ACC112 (cell line): ENCODE data around the gene TMEM53.

Experiments
- H2AFZ ChIP-seq: fragments of 200-600 bp; sonication (generic); one replicate; pipeline ENCODE4 v1.6.0; 2017; ENCODE audit warnings: antibody characterized with exemption, low read length; ENCODE audit not compliant: unreplicated experiment
- H3K27ac ChIP-seq: fragments of 200-600 bp; sonication (generic); 2 replicates; pipeline ENCODE4 v1.5.1; 2014; ENCODE audit warnings: low read depth, mild to moderate bottlenecking, antibody characterized with exemption, low read length, moderate library complexity
- H3K27me3 ChIP-seq: fragments of 200-600 bp; sonication (generic); 2 replicates; pipeline ENCODE4 v1.6.1; 2014; ENCODE audit warnings: mild to moderate bottlenecking, antibody characterized with exemption, low read length, moderate library complexity, mixed read lengths; ENCODE audit not compliant: insufficient read depth
- H3K36me3 ChIP-seq: fragments of 200-600 bp; sonication (generic); 2 replicates; pipeline ENCODE4 v1.6.1; 2016; ENCODE audit warnings: mild to moderate bottlenecking, antibody characterized with exemption, low read length, moderate library complexity, mixed read lengths; ENCODE audit not compliant: insufficient read depth
- H3K4me1 ChIP-seq: fragments of 200-600 bp; sonication (generic); one replicate; pipeline ENCODE4 v1.6.1; 2016; ENCODE audit warnings: low read length, mixed read lengths; ENCODE audit not compliant: insufficient read depth, unreplicated experiment, control insufficient read depth
- H3K4me3 ChIP-seq: fragments of 200-600 bp; sonication (generic); 2 replicates; pipeline ENCODE4 v1.5.1; 2014; ENCODE audit warnings: mild to moderate bottlenecking, low read depth, low read length
- H3K79me2 ChIP-seq: fragments of 200-600 bp; sonication (generic); one replicate; pipeline ENCODE4 v1.6.0; 2016; ENCODE audit warnings: low read length; ENCODE audit not compliant: control insufficient read depth, unreplicated experiment, insufficient read depth

Gene TMEM53

GRCh38 chr1:44621841-44622286 is 52.4 kb downstream of the TMEM53 start:
- Histone ChIP-seq H3K36me3 (no peaks in the 10 kb centered on the region), H2AFZ (no peak overlapping the region)

GRCh38 chr1:44620072-44620471 is 54.2 kb downstream of the TMEM53 start:
- peaks cover 28% of the 10 kb centered on the region for H3K4me1 ChIP-seq
- no peaks in the 10 kb centered on the region for H3K79me2 ChIP-seq
- H2AFZ ChIP-seq, result no peak overlapping the region
- no peak overlapping the region for H3K27ac ChIP-seq
- no peak overlapping the region for H3K4me3 ChIP-seq
- no peaks in the 10 kb centered on the region for H3K27me3 ChIP-seq
- no peaks in the 10 kb centered on the region for H3K36me3 ChIP-seq

More at GRCh38 chr1:44621841-44622286, 52.4 kb downstream of the TMEM53 start:
- H3K4me3 ChIP-seq, result no peak overlapping the region
- H3K4me1 ChIP-seq, result peaks cover 28% of the 10 kb centered on the region
- no peaks in the 10 kb centered on the region for H3K27me3 ChIP-seq
- H3K79me2 ChIP-seq, result no peaks in the 10 kb centered on the region
- H3K27ac ChIP-seq, result no peak overlapping the region

- H3K79me2 ChIP-seq, result no peaks in the 10 kb centered on the region
- no peaks in the 10 kb centered on the region for H3K27me3 ChIP-seq
- H3K4me1 ChIP-seq, result peaks cover 28% of the 10 kb centered on the region
- no peaks in the 10 kb centered on the region for H3K36me3 ChIP-seq
- peak overlapping the region; percentile 30 for H3K27ac ChIP-seq
- H3K4me3 ChIP-seq, result no peak overlapping the region
- peak overlapping the region; percentile 14 for H2AFZ ChIP-seq
Measured at GRCh38 chr1:44619261-44619900, 54.9 kb downstream of the TMEM53 start.

- no peak overlapping the region for H3K27ac ChIP-seq
- peaks cover 28% of the 10 kb centered on the region for H3K4me1 ChIP-seq
- H2AFZ ChIP-seq, result peak overlapping the region; percentile 68
- H3K27me3 ChIP-seq, result no peaks in the 10 kb centered on the region
- H3K79me2 ChIP-seq, result no peaks in the 10 kb centered on the region
- no peaks in the 10 kb centered on the region for H3K36me3 ChIP-seq
- peak overlapping the region; percentile 77 for H3K4me3 ChIP-seq
Measured at GRCh38 chr1:44617703-44618029, 56.6 kb downstream of the TMEM53 start.

- H3K79me2 ChIP-seq, result no peaks in the 10 kb centered on the region
- H3K4me1 ChIP-seq, result peaks cover 28% of the 10 kb centered on the region
- no peak overlapping the region for H3K27ac ChIP-seq
- peak overlapping the region; percentile 68 for H2AFZ ChIP-seq
- no peaks in the 10 kb centered on the region for H3K36me3 ChIP-seq
- peak overlapping the region; percentile 77 for H3K4me3 ChIP-seq
- H3K27me3 ChIP-seq, result no peaks in the 10 kb centered on the region
Measured at GRCh38 chr1:44616991-44617702, 57.1 kb downstream of the TMEM53 start.

- Histone ChIP-seq H3K36me3 (no peaks in the 10 kb centered on the region), H3K4me1 (peaks cover 28% of the 10 kb centered on the region), H3K4me3 (peak overlapping the region; percentile 77), H3K27me3 (no peaks in the 10 kb centered on the region), H2AFZ (peak overlapping the region; percentile 68), H3K27ac (no peak overlapping the region), H3K79me2 (no peaks in the 10 kb centered on the region)
Measured at GRCh38 chr1:44616284-44616990, 57.8 kb downstream of the TMEM53 start.

- Histone ChIP-seq H3K4me1 (peaks cover 14% of the 10 kb centered on the region), H3K36me3 (no peaks in the 10 kb centered on the region), H3K79me2 (no peaks in the 10 kb centered on the region), H3K27ac (no peak overlapping the region), H3K4me3 (no peak overlapping the region), H2AFZ (no peak overlapping the region), H3K27me3 (no peaks in the 10 kb centered on the region)
Measured at GRCh38 chr1:44613941-44614340, 60.3 kb downstream of the TMEM53 start.

- Histone ChIP-seq H3K27ac (no peak overlapping the region), H3K4me3 (no peak overlapping the region), H3K27me3 (peaks cover 5% of the 10 kb centered on the region; the same call in 1 of the 2 replicates), H3K79me2 (no peaks in the 10 kb centered on the region), H2AFZ (no peak overlapping the region), H3K4me1 (no peaks in the 10 kb centered on the region), H3K36me3 (no peaks in the 10 kb centered on the region)
Measured at GRCh38 chr1:44611866-44612265, 62.4 kb downstream of the TMEM53 start.

GRCh38 chr1:44611419-44611818 is 62.9 kb downstream of the TMEM53 start:
- peaks cover 5% of the 10 kb centered on the region; the same call in 1 of the 2 replicates for H3K27me3 ChIP-seq
- H3K79me2 ChIP-seq, result no peaks in the 10 kb centered on the region
- no peak overlapping the region for H2AFZ ChIP-seq
- no peak overlapping the region for H3K27ac ChIP-seq
- H3K4me1 ChIP-seq, result no peaks in the 10 kb centered on the region
- H3K4me3 ChIP-seq, result no peak overlapping the region
- no peaks in the 10 kb centered on the region for H3K36me3 ChIP-seq

- Histone ChIP-seq H2AFZ (no peak overlapping the region), H3K4me1 (no peaks in the 10 kb centered on the region), H3K36me3 (no peaks in the 10 kb centered on the region), H3K27me3 (peaks cover 5% of the 10 kb centered on the region; the same call in 1 of the 2 replicates), H3K79me2 (no peaks in the 10 kb centered on the region), H3K27ac (no peak overlapping the region), H3K4me3 (no peak overlapping the region)
Measured at GRCh38 chr1:44610527-44611148, 63.6 kb downstream of the TMEM53 start.
